Stimulated activated CD4-positive, alpha-beta T cell treated with anti-CD3 and anti-CD28 coated beads, Interleukin-4, amount 100 ng/mL, for 48 hours (primary cell): ENCODE data around the gene IGF2R.
A peak's percentile ranks its signal among the peaks of the same experiment; 100 is the strongest.

Source experiments
- DNase-seq, 2 donors: peaks; one replicate each; pipeline ENCODE4 v3.0.0-alpha.2; 2020; ENCODE audit warnings: low read depth in 2 of 2

The IGF2R gene

GRCh38 chr6:159973951-159974350, 5.1 kb downstream of the IGF2R start:
- DNase-seq, result no peak

- DNase-seq, result no peak
Observed at GRCh38 chr6:159974932-159975331, 6.0 kb downstream of the IGF2R start.

GRCh38 chr6:159976686-159977254, 7.9 kb downstream of the IGF2R start:
- DNase-seq, result no peak

- DNase-seq, result no peak
Observed at GRCh38 chr6:159977255-159977903, 8.5 kb downstream of the IGF2R start.

GRCh38 chr6:159977904-159978268, 9.0 kb downstream of the IGF2R start:
- no peak for DNase-seq

- DNase-seq, result peak in 1 of 2 donors; percentile 21
Observed at GRCh38 chr6:159978291-159979135, 9.6 kb downstream of the IGF2R start.

GRCh38 chr6:159979136-159979874, 10.4 kb downstream of the IGF2R start:
- DNase-seq, result peak; percentile 38 to 53

- no peak for DNase-seq
Observed at GRCh38 chr6:159980474-159980873, 11.6 kb downstream of the IGF2R start.

- no peak for DNase-seq
Observed at GRCh38 chr6:159981071-159981402, 12.2 kb downstream of the IGF2R start.

GRCh38 chr6:159981403-159982245, 12.7 kb downstream of the IGF2R start:
- DNase-seq, result no peak

- no peak for DNase-seq
Observed at GRCh38 chr6:159982731-159983506, 14.0 kb downstream of the IGF2R start.

- no peak for DNase-seq
Observed at GRCh38 chr6:159983641-159984080, 14.8 kb downstream of the IGF2R start.

- DNase-seq, result no peak
Observed at GRCh38 chr6:159984268-159984786, 15.4 kb downstream of the IGF2R start.

GRCh38 chr6:159985296-159985945, 16.5 kb downstream of the IGF2R start:
- DNase-seq, result no peak

GRCh38 chr6:159988983-159989454, 20.1 kb downstream of the IGF2R start:
- no peak for DNase-seq

- DNase-seq, result no peak
Observed at GRCh38 chr6:159989492-159990480, 20.9 kb downstream of the IGF2R start.

- DNase-seq, result no peak
Observed at GRCh38 chr6:159992366-159992765, 23.5 kb downstream of the IGF2R start.

GRCh38 chr6:159995405-159995804, 26.5 kb downstream of the IGF2R start:
- no peak for DNase-seq
